ENCODE data around the gene CERS6.

The CERS6 gene

GRCh38 chr2:168686452-168687191 lies 230.6 kb downstream of the CERS6 start:
- TF ChIP-seq, protein P1, sequence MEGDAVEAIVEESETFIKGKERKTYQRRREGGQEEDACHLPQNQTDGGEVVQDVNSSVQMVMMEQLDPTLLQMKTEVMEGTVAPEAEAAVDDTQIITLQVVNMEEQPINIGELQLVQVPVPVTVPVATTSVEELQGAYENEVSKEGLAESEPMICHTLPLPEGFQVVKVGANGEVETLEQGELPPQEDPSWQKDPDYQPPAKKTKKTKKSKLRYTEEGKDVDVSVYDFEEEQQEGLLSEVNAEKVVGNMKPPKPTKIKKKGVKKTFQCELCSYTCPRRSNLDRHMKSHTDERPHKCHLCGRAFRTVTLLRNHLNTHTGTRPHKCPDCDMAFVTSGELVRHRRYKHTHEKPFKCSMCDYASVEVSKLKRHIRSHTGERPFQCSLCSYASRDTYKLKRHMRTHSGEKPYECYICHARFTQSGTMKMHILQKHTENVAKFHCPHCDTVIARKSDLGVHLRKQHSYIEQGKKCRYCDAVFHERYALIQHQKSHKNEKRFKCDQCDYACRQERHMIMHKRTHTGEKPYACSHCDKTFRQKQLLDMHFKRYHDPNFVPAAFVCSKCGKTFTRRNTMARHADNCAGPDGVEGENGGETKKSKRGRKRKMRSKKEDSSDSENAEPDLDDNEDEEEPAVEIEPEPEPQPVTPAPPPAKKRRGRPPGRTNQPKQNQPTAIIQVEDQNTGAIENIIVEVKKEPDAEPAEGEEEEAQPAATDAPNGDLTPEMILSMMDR (IDR thresholded peaks at IDR 0.05; ENCODE audit: low read depth, low read length), result no peak
- in situ Hi-C loops (cut with HindIII; ENCODE audit: low sequenced_read_pairs), result no loop called here
- no peak overlapping the region for H3K4me3 ChIP-seq (ENCODE audit: low read depth, low read length)
- peak; percentile 57 for DNase-seq (ENCODE audit: low read depth, low spot score)

- TF ChIP-seq, protein P1 (IDR thresholded peaks at IDR 0.05; ENCODE audit: low read depth, low read length), result no peak
- in situ Hi-C loops (cut with HindIII; ENCODE audit: low sequenced_read_pairs), result no loop called here
- peak; percentile 37 for DNase-seq (ENCODE audit: low read depth, low spot score)
- no peak overlapping the region for H3K4me3 ChIP-seq (ENCODE audit: low read depth, low read length)
Observed at GRCh38 chr2:168687314-168687713, 231.2 kb downstream of the CERS6 start.

- DNase-seq (ENCODE audit: low read depth, low spot score), result no peak
- in situ Hi-C loops (cut with HindIII; ENCODE audit: low sequenced_read_pairs), result no loop called here
- H3K4me3 ChIP-seq (ENCODE audit: low read depth, low read length), result no peak overlapping the region
- TF ChIP-seq, protein P1 (IDR thresholded peaks at IDR 0.05; ENCODE audit: low read depth, low read length), result no peak
Observed at GRCh38 chr2:168690381-168690885, 234.4 kb downstream of the CERS6 start.

DNA sequence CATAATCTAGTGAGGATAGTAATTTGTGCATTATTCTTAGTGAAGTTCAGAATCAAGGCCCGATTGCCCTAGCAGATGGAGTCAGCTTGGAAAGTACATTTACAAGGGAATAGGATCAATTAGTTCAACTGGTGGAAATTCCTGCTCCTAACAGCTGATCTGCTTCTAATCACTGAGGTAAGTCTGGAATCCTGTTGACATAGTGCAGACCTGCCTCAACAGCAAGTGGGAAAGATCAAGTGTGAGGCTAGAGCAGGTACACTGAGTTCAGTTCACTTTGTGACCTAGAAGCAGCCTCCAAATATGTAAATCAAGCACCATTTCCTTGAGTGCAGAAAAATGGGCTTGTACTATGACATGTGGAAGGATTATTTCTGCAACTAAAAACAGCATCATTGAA lies 235.1 kb downstream of the CERS6 start:
- TF ChIP-seq, protein P1 (IDR thresholded peaks at IDR 0.05; ENCODE audit: low read depth, low read length), result no peak
- DNase-seq (ENCODE audit: low read depth, low spot score), result no peak
- H3K4me3 ChIP-seq (ENCODE audit: low read depth, low read length), result no peak overlapping the region
- in situ Hi-C loops (cut with HindIII; ENCODE audit: low sequenced_read_pairs), result no loop called here

DNA sequence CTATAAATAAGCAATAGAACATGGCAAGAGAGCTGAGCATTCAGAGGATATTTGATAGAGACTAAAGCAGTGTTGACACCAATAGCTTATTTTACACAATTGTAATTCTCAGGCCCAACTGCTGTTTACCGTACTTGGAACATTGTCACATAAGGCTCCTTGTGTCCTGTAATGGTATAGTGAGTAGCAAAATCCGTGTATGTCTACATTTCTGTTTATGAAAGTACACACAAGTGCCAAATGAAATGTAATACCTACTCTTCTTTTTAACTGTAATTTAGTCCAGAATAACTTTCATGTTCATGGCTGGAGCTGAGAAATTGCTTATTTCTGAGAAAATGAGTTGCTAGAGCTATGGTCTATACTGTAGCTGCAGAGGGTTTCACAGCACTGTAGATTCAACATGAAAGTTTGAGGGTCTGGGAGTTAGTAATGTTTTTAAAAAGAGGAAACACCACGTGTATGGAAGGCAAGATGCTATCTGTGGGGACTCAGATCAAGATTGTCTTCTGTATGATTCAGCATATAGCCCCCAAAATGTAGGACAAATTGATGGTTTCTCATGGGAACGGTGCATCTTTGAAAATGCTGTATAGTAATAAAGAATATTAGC lies 236.2 kb downstream of the CERS6 start:
- no peak overlapping the region for H3K4me3 ChIP-seq (ENCODE audit: low read depth, low read length)
- TF ChIP-seq, protein P1 (IDR thresholded peaks at IDR 0.05; ENCODE audit: low read depth, low read length), result no peak
- in situ Hi-C loops (cut with HindIII; ENCODE audit: low sequenced_read_pairs), result no loop called here
- DNase-seq (ENCODE audit: low read depth, low spot score), result no peak

GRCh38 chr2:168694173-168694572 lies 238.1 kb downstream of the CERS6 start:
- in situ Hi-C loops (cut with HindIII; ENCODE audit: low sequenced_read_pairs), result no loop called here
- TF ChIP-seq, protein P1 (IDR thresholded peaks at IDR 0.05; ENCODE audit: low read depth, low read length), result no peak
- DNase-seq (ENCODE audit: low read depth, low spot score), result no peak
- H3K4me3 ChIP-seq (ENCODE audit: low read depth, low read length), result no peak overlapping the region
